ENCODE measurements around the gene MYL1.

The MYL1 gene

GRCh38 chr2:210315015-210315788, at the start of gene MYL1:
MYL1 (minus strand) TSS chr2:210315174; CDS start chr2:210315042, 132 bp downstream.
- TF ChIP-seq CTCF (IDR thresholded peaks at IDR 0.05; ENCODE audit: control insufficient read depth, insufficient read depth, low read depth, low read length, missing control alignments): no peak
- H3K4me3 ChIP-seq (ENCODE audit: control insufficient read depth, low read depth, low read length): no peak within 1 kb of the TSS
- DNase-seq (ENCODE audit: low read depth): no peak

GRCh38 chr2:210363876-210364275, 48.9 kb upstream of the MYL1 start:
- no peak for DNase-seq (ENCODE audit: low read depth)
- no peak overlapping the region for H3K4me3 ChIP-seq (ENCODE audit: control insufficient read depth, low read depth, low read length)
- no peak for TF ChIP-seq CTCF (IDR thresholded peaks at IDR 0.05; ENCODE audit: control insufficient read depth, insufficient read depth, low read depth, low read length, missing control alignments)

- no peak for DNase-seq (ENCODE audit: low read depth)
- H3K4me3 ChIP-seq (ENCODE audit: control insufficient read depth, low read depth, low read length): no peak overlapping the region
- TF ChIP-seq CTCF (IDR thresholded peaks at IDR 0.05; ENCODE audit: control insufficient read depth, insufficient read depth, low read depth, low read length, missing control alignments): peak; percentile 3
Measured at GRCh38 chr2:210363261-210363660, 48.3 kb upstream of the MYL1 start.

GRCh38 chr2:210360412-210360811, 45.4 kb upstream of the MYL1 start:
- H3K4me3 ChIP-seq (ENCODE audit: control insufficient read depth, low read depth, low read length): no peak overlapping the region
- no peak for TF ChIP-seq CTCF (IDR thresholded peaks at IDR 0.05; ENCODE audit: control insufficient read depth, insufficient read depth, low read depth, low read length, missing control alignments)
- DNase-seq (ENCODE audit: low read depth): no peak

GRCh38 chr2:210356944-210357343, 42.0 kb upstream of the MYL1 start:
- no peak overlapping the region for H3K4me3 ChIP-seq (ENCODE audit: control insufficient read depth, low read depth, low read length)
- TF ChIP-seq CTCF (IDR thresholded peaks at IDR 0.05; ENCODE audit: control insufficient read depth, insufficient read depth, low read depth, low read length, missing control alignments): no peak
- DNase-seq (ENCODE audit: low read depth): no peak

- DNase-seq (ENCODE audit: low read depth): no peak
- no peak for TF ChIP-seq CTCF (IDR thresholded peaks at IDR 0.05; ENCODE audit: control insufficient read depth, insufficient read depth, low read depth, low read length, missing control alignments)
- H3K4me3 ChIP-seq (ENCODE audit: control insufficient read depth, low read depth, low read length): no peak overlapping the region
Measured at GRCh38 chr2:210337159-210337558, 22.2 kb upstream of the MYL1 start.

All from AG09309 (cell line).